Esophagus squamous epithelium (tissue), 4 donors: Measurements from ENCODE around the gene OBSL1.

Experiments
- POLR2A ChIP-seq, 4 donors: fragments of 450-650 bp; IDR thresholded peaks; one replicate each; pipeline ENCODE4 v1.6.1; 2017; ENCODE audit warnings: antibody characterized with exemption in 4 of 4, mild to moderate bottlenecking in 4 of 4, moderate library complexity in 3 of 4
- TF ChIP-seq, protein P1 (sequence below), 6 experiments: fragments of 450-650 bp in 4 of 6; fragments of 200-600 bp in 2 of 6; sonication (generic) in 2 of 6; IDR thresholded peaks; one replicate each; pipeline ENCODE4 v1.5.1; 2016 to 2019; ENCODE audit warnings: antibody characterized with exemption in 6 of 6, mild to moderate bottlenecking in 4 of 6, moderate library complexity in 4 of 6

- TF ChIP-seq, protein P1, sequence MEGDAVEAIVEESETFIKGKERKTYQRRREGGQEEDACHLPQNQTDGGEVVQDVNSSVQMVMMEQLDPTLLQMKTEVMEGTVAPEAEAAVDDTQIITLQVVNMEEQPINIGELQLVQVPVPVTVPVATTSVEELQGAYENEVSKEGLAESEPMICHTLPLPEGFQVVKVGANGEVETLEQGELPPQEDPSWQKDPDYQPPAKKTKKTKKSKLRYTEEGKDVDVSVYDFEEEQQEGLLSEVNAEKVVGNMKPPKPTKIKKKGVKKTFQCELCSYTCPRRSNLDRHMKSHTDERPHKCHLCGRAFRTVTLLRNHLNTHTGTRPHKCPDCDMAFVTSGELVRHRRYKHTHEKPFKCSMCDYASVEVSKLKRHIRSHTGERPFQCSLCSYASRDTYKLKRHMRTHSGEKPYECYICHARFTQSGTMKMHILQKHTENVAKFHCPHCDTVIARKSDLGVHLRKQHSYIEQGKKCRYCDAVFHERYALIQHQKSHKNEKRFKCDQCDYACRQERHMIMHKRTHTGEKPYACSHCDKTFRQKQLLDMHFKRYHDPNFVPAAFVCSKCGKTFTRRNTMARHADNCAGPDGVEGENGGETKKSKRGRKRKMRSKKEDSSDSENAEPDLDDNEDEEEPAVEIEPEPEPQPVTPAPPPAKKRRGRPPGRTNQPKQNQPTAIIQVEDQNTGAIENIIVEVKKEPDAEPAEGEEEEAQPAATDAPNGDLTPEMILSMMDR (IDR thresholded peaks at IDR 0.05): no peak
- no peak for TF ChIP-seq POLR2A (IDR thresholded peaks at IDR 0.05)
These were observed 34.4 kb downstream of the OBSL1 start for GRCh38 chr2:219536967-219537366.
